Tibial nerve (tissue), 4 donors: ENCODE data around the gene NOL4L.

Experiments
- EP300 ChIP-seq, 2 donors: sonication (generic); formaldehyde crosslinking; IDR thresholded peaks; one replicate each; pipeline ENCODE4 v1.6.1; 2017; ENCODE audit warnings: antibody characterized with exemption in 2 of 2, mild to moderate bottlenecking in 1 of 2
- POLR2A ChIP-seq, 2 donors: fragments of 450-650 bp; IDR thresholded peaks; one replicate each; pipeline ENCODE4 v1.6.1; 2017; ENCODE audit warnings: antibody characterized with exemption in 2 of 2, mild to moderate bottlenecking in 2 of 2, moderate library complexity in 2 of 2
- TF ChIP-seq, protein P1 (sequence below), 5 experiments: fragments of 200-600 bp in 3 of 5; fragments of 450-650 bp in 2 of 5; sonication (generic) in 3 of 5; IDR thresholded peaks; one replicate each; pipeline ENCODE4 v1.5.1; 2016 to 2019; ENCODE audit warnings: antibody characterized with exemption in 5 of 5, mild to moderate bottlenecking in 3 of 5, moderate library complexity in 2 of 5

- TF ChIP-seq, protein P1, sequence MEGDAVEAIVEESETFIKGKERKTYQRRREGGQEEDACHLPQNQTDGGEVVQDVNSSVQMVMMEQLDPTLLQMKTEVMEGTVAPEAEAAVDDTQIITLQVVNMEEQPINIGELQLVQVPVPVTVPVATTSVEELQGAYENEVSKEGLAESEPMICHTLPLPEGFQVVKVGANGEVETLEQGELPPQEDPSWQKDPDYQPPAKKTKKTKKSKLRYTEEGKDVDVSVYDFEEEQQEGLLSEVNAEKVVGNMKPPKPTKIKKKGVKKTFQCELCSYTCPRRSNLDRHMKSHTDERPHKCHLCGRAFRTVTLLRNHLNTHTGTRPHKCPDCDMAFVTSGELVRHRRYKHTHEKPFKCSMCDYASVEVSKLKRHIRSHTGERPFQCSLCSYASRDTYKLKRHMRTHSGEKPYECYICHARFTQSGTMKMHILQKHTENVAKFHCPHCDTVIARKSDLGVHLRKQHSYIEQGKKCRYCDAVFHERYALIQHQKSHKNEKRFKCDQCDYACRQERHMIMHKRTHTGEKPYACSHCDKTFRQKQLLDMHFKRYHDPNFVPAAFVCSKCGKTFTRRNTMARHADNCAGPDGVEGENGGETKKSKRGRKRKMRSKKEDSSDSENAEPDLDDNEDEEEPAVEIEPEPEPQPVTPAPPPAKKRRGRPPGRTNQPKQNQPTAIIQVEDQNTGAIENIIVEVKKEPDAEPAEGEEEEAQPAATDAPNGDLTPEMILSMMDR (IDR thresholded peaks at IDR 0.05) = no peak
- TF ChIP-seq POLR2A (IDR thresholded peaks at IDR 0.05) (no peak), EP300 (IDR thresholded peaks at IDR 0.05) (no peak)
These were observed 133.8 kb downstream of the NOL4L start for GRCh38 chr20:32451340-32451681.
